HG03039 (cell line): ENCODE results near the gene ACOT11.

ENCODE experiments used
- ATAC-seq: cut with Tn5 transposase; IDR thresholded peaks from one replicate; pipeline ENCODE4 v1.9.1; 2021; ENCODE audit warnings: mild to moderate bottlenecking, moderate library complexity; ENCODE audit not compliant: unreplicated experiment

ACOT11 gene

GRCh38 chr1:54584575-54584974, 36.5 kb downstream of the ACOT11 start:
- ATAC-seq, result no peak

GRCh38 chr1:54585181-54586066, 37.4 kb downstream of the ACOT11 start:
- ATAC-seq, result no peak

GRCh38 chr1:54588377-54588776, 40.3 kb downstream of the ACOT11 start:
- ATAC-seq, result no peak

GRCh38 chr1:54591127-54591756, 43.2 kb downstream of the ACOT11 start:
- no peak for ATAC-seq

GRCh38 chr1:54593571-54594160, 45.6 kb downstream of the ACOT11 start:
- ATAC-seq, result no peak

- no peak for ATAC-seq
Measured at GRCh38 chr1:54594463-54594862, 46.4 kb downstream of the ACOT11 start.

- no peak for ATAC-seq
Measured at GRCh38 chr1:54595956-54596498, 48.0 kb downstream of the ACOT11 start.

- ATAC-seq, result no peak
Measured at GRCh38 chr1:54596756-54597155, 48.7 kb downstream of the ACOT11 start.

- ATAC-seq, result no peak
Measured at GRCh38 chr1:54597455-54598030, 49.5 kb downstream of the ACOT11 start.

GRCh38 chr1:54599211-54599823, 51.3 kb downstream of the ACOT11 start:
- no peak for ATAC-seq

- no peak for ATAC-seq
Measured at GRCh38 chr1:54600947-54601721, 53.1 kb downstream of the ACOT11 start.

GRCh38 chr1:54601730-54602129, 53.7 kb downstream of the ACOT11 start:
- no peak for ATAC-seq

GRCh38 chr1:54602554-54602953, 54.5 kb downstream of the ACOT11 start:
- ATAC-seq, result no peak

- no peak for ATAC-seq
Measured at GRCh38 chr1:54603241-54603640, 55.2 kb downstream of the ACOT11 start.

- no peak for ATAC-seq
Measured at GRCh38 chr1:54604051-54604450, 56.0 kb downstream of the ACOT11 start.

- no peak for ATAC-seq
Measured at GRCh38 chr1:54604572-54605370, 56.7 kb downstream of the ACOT11 start.

GRCh38 chr1:54606096-54606989, 58.3 kb downstream of the ACOT11 start:
- no peak for ATAC-seq

- no peak for ATAC-seq
Measured at GRCh38 chr1:54606990-54607325, 58.9 kb downstream of the ACOT11 start.
